HG02763 (cell line): ENCODE measurements around the gene HGD.
"Not testable (repeated sequence)": the region's sequence is repeated elsewhere in the genome, so short reads cannot be mapped to it uniquely, and the experiment has no call there.

Experiments
- ATAC-seq: cut with Tn5 transposase; IDR thresholded peaks from one replicate; pipeline ENCODE4 v1.9.1; 2021; ENCODE audit warnings: mild to moderate bottlenecking, moderate library complexity; ENCODE audit not compliant: unreplicated experiment

The HGD gene

DNA sequence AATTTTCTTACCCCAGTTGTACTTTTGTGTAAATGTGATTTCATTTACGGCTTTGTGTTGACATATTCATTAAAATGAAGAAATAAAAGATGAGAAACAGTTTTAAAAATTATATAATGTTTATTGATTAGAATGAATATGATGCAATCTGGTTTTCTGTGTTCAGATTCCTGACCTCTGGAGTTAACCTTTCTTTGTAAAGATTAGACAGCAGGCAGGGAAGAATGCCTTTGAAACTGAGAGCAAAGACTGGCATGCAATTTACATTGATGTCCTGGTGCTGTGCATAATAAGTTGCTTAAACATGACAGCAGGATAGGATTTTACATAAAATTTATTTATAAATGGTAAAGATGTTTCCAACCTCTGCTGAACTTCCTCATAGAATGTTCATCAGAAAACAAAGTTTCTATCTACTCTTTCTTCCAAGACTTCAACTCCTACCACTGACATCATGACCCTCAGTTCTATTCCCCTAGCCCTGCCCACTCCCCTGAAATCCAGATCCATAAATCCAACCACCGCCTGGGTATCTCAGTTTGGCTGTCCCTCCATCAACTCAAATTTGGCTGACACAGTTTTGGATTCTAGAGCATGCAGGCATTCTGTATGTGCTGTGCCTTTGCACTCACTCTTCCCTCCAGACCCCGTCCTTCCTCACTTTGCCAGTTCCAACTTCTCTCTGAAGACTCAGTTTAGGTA, 1.7 kb downstream of the HGD start:
- no peak for ATAC-seq

- peak; percentile 39 for ATAC-seq
Measured at GRCh38 chr3:120678984-120679383, 3.1 kb downstream of the HGD start.

- ATAC-seq: peak; percentile 92
Measured at GRCh38 chr3:120678331-120678947, 3.6 kb downstream of the HGD start.

DNA sequence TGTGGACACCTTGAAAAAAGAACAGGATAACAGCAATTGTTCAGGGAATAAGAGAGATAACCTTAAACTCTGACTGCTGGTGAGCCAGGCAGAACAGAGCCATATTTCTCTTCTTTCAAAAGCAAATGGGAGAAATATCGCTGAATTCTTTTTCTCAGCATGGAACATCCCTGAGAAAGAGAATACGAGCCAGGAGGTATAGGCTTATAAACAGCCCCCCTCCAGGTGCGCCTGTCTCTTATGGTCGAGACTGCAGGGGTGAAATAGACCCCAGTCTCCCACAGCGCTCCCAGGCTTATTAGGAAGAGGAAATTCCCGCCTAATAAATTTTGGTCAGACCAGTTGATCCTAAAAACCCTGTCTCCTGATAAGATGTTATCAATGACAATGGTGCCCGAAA, 4.8 kb downstream of the HGD start:
- ATAC-seq: not testable (repeated sequence)

DNA sequence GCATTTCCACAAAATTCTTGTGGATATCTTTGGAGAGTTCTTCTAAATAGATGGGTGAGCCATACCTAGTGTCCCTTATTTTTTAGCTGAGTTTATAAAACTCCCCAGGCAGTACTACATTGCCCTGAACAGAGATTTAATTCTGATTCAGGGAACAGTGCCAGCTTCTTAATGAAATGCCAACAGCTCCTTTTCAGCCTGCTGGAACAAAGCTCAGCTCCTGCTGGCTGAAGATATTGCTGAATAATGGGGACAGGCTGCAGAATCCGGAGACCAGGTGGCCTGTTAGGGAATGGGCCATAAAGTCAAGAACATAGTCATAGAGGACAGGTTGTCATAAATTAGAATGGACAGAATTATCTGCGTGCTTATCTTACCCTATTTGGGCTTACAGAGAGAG, 8.9 kb downstream of the HGD start:
- ATAC-seq: no peak

DNA sequence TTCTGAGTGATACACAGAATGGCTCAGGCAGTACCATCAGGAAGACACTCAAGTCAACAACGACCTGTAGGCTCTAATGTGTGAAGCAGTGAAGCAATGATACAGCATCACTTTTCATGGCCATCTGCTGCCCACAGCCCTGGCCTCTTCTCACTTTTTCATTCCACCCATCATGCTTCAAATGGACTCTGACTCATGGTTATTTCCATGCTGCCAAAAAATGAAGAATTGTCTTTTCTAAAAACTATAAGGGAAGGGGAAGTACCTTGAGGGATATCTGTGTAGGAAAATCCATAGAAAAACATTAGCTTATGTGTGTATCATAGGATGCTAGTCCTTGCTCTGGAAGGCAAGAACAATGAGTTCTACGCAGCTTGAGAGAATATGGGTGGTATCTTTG, 11.5 kb downstream of the HGD start:
- ATAC-seq: no peak

- ATAC-seq: no peak
Measured at GRCh38 chr3:120664926-120665325, 17.1 kb downstream of the HGD start.

- ATAC-seq: no peak
Measured at GRCh38 chr3:120661945-120662344, 20.1 kb downstream of the HGD start.

DNA sequence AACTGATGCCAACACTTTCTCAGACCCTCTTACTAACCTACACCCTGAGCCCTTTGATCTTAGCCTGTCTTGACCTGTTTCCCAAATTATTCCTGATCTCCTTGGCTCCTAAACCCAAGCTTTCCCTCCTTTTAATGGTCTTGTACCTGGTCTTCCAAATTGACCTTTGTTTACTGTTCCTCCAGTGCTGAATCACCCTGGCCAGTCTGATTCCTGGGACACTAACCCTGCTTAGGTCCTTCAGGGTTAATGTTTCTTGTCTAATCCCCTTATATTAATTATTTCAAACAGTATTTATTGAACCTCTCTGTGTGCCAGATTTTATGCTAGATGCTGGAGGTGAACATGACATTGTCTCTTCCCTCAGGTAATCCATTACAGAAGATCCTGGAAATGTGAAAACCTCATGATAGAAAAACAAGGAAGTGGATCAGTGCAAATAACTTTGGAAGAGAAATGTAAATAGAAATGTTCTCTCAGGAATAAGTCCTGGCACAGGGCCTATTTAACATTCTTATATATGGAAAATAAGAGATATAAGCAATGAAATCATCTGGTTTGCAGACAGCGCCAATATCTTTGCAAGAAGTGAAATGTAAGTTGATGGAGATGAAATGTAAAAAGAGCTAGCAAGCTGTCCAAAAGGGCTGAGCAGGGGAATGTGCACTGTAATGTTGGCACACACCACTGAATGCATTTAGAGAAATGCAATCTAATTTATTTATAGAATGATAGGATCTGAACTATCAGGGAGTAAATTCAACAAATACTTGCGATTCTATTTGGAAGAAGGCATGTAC, 20.7 kb downstream of the HGD start:
- no peak for ATAC-seq

DNA sequence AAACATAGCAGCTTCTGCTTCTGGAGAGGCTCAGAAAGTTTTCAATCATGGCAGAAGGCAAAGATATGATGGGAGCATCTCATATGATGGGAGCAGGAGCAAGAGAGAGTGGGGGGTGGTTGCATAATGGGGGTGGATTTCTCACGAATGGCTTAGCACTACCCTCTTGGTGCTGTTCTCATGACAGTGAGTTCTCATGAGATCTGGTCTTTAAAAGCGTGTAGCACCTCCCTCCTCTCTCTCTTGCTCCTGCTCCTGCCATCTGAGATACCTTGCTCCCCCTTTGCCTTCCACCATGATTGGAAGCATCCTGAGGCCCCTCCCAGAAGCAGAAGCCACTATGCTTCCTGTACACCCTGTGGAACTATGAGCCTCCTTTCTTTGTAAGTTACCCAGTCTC, 22.2 kb downstream of the HGD start:
- no peak for ATAC-seq

GRCh38 chr3:120659285-120659684, 22.8 kb downstream of the HGD start:
- ATAC-seq: no peak

GRCh38 chr3:120652896-120653545, 29.0 kb downstream of the HGD start:
- ATAC-seq: no peak

- ATAC-seq: no peak
Measured at GRCh38 chr3:120652281-120652680, 29.8 kb downstream of the HGD start.

- no peak for ATAC-seq
Measured at GRCh38 chr3:120650311-120650710, 31.7 kb downstream of the HGD start.

DNA sequence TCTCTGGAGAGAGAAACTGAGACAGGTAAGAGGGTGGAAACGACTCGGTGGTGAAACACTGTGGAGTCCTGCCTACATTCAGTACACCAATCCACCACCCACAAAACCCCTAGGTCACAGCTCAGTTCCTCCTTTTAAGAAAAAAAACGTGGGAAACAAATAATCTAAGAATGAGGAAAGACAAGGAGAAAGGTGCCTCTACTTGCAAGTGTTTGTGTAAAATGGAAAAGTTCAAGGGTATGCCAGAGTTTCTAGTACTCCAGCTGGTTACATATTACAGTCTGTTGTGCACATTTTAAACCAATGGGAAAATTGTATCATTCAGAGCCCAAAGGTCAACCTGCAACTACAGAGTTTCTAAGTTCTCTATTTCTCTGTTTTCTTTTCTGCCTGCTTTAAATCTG, 32.2 kb downstream of the HGD start:
- no peak for ATAC-seq

DNA sequence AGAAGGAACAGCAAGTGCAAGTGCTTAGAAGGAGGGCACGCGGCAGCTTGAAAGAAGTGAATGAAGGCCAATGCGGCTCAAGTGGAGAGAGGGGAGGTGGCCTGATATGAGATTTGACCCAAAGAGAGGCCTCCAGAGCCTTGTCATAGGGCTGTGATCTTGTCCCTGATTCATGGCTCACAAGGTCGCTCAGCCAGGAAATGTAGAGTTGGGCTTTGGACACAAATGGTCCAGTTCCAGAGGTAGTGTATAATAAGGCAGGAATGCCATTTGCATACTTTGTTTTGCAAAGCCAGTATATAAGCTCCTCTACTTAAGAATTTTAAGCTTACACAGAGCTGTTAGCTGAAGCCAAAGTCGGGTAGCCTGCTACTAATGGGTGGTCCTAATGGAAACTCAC, 33.7 kb downstream of the HGD start:
- ATAC-seq: no peak

DNA sequence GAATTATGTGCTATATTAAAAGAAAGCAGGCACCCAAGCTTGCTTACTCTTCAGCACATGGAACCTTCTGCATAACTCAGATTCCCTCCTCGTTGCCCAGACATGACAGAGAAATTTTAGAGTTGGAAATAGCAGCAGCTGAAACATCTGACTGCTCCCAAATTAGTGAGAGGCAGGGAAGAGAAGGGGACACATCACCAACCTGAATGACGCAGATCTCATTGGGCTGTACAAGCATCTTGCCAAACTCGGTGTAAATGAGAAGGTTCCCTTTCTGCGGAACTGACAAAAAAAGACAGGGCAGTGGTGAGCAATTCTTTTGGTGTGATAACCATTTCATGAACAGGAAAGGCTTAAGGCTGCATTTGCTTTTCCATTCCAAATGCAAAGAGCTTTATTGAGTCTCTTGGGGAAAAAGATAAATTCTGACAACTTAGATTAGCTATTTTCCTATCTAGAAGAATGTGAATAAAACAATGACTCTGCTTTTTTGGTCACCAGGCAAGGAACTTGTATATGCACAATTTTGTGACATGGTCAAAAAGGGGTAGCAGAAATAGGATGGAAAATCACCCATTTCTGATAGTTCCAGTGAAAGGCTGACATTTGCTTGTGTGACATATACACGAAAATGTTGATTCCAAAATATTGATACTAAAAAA, 35.1 kb downstream of the HGD start:
- ATAC-seq: no peak

DNA sequence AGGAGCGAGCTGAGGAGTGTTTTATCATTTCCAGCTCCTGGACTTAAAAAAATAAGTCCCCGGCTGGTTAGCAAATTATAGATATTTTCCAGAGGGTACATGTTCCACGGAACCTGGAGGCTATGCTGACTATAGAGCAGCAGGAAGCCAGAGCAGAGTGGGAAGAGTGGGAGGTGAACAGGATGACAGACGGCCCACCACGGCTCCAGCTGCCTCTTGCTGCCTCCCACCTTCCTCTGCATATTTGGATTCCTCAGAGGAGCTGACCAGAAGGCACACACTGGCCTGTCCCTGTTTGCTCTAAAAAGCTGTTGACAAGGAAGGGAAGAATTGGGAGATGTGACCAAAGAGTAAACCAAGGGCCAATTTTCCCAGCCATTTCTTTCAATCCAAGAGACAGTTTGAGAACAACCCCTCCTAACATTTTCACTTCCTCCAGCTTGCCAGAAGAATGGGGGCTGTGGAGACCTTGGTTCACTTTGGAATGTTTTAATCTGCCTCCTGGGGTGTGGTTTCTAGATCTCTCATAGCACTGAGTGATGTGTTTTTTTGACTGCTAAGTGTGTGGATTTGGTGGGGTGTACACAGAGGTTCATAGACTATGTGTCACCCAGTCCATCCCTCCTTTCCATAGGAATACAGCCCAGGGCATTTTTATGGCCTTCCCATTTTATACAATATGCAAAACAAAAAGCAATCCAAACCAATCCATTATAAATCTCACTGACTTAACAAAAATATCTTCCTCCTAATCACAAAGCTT, 36.8 kb downstream of the HGD start:
- no peak for ATAC-seq

DNA sequence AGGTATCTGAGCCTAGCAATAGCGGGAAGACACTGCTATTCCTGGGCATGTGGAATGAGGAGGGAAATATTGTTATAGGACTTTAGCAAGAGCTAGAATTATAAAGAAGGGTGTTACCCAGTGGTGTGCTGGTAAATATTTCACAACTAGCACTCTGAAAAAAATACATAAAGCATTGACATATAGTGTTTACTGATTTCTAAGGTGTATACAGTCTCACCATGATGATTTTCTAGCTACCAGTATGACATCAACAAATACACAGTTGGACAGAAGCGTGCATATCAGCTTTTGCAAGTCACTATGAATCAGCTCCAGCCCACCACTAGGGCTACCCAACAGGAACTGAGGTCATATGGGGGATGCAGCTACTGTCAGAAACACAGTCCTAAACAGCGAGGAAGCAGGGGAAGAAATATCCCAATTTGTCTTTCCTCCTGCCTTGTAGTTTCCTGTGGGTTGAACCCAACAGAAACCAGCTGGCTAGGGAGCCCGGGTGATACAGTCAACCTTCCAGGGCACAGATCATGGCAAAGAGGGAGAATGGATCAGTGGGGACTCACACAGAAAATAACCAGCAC, 39.6 kb downstream of the HGD start:
- no peak for ATAC-seq

GRCh38 chr3:120641696-120642246, 40.3 kb downstream of the HGD start:
- ATAC-seq: no peak
